ENCODE results near the gene JAZF1. TPM values are rescaled to one million over a fixed set of nuclear protein-coding genes. Genes with fewer than 3 reads are reported as not detected.

Gene JAZF1
- total RNA-seq, 1 experiment from 2014 or later = 9.1 TPM

DNA sequence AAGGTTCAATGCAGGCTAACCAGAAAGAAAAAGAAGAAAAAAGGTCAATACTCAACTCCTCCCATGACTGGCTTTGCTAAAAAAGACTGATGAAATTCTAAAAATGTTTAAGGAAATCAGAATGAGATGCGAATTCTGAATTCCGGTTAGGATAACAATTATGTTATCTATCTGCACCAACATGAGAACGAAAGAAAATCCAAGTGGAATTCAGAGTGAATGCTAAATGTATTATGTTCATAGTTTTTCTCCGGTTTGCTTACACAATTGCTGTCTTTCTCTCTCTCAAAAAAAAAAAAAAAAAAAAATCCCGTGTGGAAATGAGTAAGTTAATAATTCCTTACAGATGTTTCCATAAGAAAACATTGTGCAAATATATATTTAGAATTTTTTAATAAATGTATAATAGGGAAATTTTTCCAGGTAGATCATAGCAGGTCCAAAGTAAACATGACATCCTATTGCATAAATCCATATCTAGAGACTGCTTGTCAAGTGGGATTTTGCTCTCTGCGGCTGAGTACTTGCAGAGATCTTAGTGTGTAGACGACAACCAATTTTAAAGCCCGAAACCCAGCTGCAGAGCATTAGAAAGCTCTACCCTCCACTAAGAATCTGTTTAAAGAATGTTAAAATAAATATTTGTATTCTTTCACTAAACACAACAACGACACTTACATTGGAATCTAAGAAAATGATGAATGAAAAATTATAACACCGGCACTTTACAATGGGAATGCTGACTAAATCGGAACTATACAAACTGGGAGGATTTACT lies 104.0 kb downstream of the JAZF1 start:
- H3K27ac ChIP-seq (ENCODE audit: insufficient read length, low read depth, low read length) = no peak overlapping the region
- peaks cover 17 to 18% of the 10 kb centered on the region in 2 experiments for H3K4me1 Mint-ChIP-seq
- no peak overlapping the region for H3K18ac ChIP-seq (ENCODE audit: insufficient read length, low read depth, low read length)
- no peak overlapping the region for H3K9ac ChIP-seq (ENCODE audit: extremely low read depth, insufficient read length, low read length)
- H2BK120ac ChIP-seq (ENCODE audit: low read depth, low read length, poor library complexity, severe bottlenecking) = no peak overlapping the region
- H3K27me3 Mint-ChIP-seq (ENCODE audit: low read depth) = no peaks in the 10 kb centered on the region
- H3T11ph ChIP-seq (ENCODE audit: low read length) = no peak overlapping the region
- H3K9me3 Mint-ChIP-seq = no peaks in the 10 kb centered on the region
- H2AK5ac ChIP-seq (ENCODE audit: insufficient read length, low read length) = no peak overlapping the region
- TF ChIP-seq, protein P1, sequence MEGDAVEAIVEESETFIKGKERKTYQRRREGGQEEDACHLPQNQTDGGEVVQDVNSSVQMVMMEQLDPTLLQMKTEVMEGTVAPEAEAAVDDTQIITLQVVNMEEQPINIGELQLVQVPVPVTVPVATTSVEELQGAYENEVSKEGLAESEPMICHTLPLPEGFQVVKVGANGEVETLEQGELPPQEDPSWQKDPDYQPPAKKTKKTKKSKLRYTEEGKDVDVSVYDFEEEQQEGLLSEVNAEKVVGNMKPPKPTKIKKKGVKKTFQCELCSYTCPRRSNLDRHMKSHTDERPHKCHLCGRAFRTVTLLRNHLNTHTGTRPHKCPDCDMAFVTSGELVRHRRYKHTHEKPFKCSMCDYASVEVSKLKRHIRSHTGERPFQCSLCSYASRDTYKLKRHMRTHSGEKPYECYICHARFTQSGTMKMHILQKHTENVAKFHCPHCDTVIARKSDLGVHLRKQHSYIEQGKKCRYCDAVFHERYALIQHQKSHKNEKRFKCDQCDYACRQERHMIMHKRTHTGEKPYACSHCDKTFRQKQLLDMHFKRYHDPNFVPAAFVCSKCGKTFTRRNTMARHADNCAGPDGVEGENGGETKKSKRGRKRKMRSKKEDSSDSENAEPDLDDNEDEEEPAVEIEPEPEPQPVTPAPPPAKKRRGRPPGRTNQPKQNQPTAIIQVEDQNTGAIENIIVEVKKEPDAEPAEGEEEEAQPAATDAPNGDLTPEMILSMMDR (conservative IDR thresholded peaks at IDR 0.05) = no peak
- no peaks in the 10 kb centered on the region for H3K9me3 ChIP-seq (ENCODE audit: control insufficient read depth, low read depth, low read length)
- H3K14ac ChIP-seq (ENCODE audit: insufficient read depth, low read length) = no peak overlapping the region
- H3K4me3 Mint-ChIP-seq = no peak overlapping the region
- H2BK15ac ChIP-seq (ENCODE audit: low read depth, low read length) = no peak overlapping the region
- H4K5ac ChIP-seq (ENCODE audit: insufficient read length, low read depth, low read length) = no peak overlapping the region
- no peaks in the 10 kb centered on the region; the same call in 1 of the 2 replicates for H3K4me1 ChIP-seq (ENCODE audit: insufficient read depth, low read length)
- H3K4me2 ChIP-seq (ENCODE audit: insufficient read depth, insufficient read length, low read length) = no peak overlapping the region
- H3K23me2 ChIP-seq (ENCODE audit: insufficient read length, low read depth, low read length, poor library complexity, severe bottlenecking) = no peaks in the 10 kb centered on the region
- whole genome bisulfite sequencing (ENCODE audit: extremely low coverage, insufficient read length, low lambda C conversion rate) = no CpG with 5 or more reads among the region's 11 CpGs
- H3K27ac Mint-ChIP-seq = no peak overlapping the region
- H3K27me3 ChIP-seq (ENCODE audit: insufficient read depth, low read length) = no peaks in the 10 kb centered on the region
- H2AFZ ChIP-seq (ENCODE audit: low read length) = no peak overlapping the region
- no peaks in the 10 kb centered on the region for H3K79me1 ChIP-seq (ENCODE audit: insufficient read depth, low read depth, low read length, poor library complexity, severe bottlenecking)
- no peaks in the 10 kb centered on the region for H3K36me3 Mint-ChIP-seq (ENCODE audit: insufficient read depth in 1 of 3, low read depth in 3 of 3)
- H4K20me1 ChIP-seq (ENCODE audit: control insufficient read depth, insufficient read depth, insufficient read length) = no peaks in the 10 kb centered on the region
- H3K4ac ChIP-seq (ENCODE audit: low read depth, low read length) = no peak overlapping the region
- H3K23ac ChIP-seq (ENCODE audit: insufficient read length, low read depth, low read length) = no peak overlapping the region
- no peaks in the 10 kb centered on the region for H3K79me2 ChIP-seq (ENCODE audit: insufficient read depth, low read length)
- no peak overlapping the region for H4K8ac ChIP-seq (replicated peaks; ENCODE audit: insufficient read length, low read depth, low read length)
- no peak overlapping the region for H2BK20ac ChIP-seq (ENCODE audit: low read depth, low read length, poor library complexity, severe bottlenecking)
- H2BK12ac ChIP-seq (ENCODE audit: insufficient read length, low read depth, low read length) = no peak overlapping the region
- no peak overlapping the region for H2BK5ac ChIP-seq (ENCODE audit: insufficient read length, low read length)
- H3K56ac ChIP-seq (ENCODE audit: insufficient read length, low read depth, low read length) = no peak overlapping the region
- no peak overlapping the region for H4K91ac ChIP-seq (ENCODE audit: insufficient read length, low read depth, low read length)
- no peak for DNase-seq
